HL-60 (cell line): Measurements from ENCODE around the gene PROB1.

ENCODE experiments used
- POLR2AphosphoS5 ChIP-seq: IDR thresholded peaks from 2 replicates; pipeline ENCODE4 v1.6.1; 2012; ENCODE audit warnings: low read depth
- TF ChIP-seq, protein P1 (sequence below): IDR thresholded peaks from one replicate; pipeline ENCODE4 v1.5.1; 2011; ENCODE audit warnings: low read length, control low read depth, inconsistent platforms; ENCODE audit not compliant: insufficient read depth

DNA sequence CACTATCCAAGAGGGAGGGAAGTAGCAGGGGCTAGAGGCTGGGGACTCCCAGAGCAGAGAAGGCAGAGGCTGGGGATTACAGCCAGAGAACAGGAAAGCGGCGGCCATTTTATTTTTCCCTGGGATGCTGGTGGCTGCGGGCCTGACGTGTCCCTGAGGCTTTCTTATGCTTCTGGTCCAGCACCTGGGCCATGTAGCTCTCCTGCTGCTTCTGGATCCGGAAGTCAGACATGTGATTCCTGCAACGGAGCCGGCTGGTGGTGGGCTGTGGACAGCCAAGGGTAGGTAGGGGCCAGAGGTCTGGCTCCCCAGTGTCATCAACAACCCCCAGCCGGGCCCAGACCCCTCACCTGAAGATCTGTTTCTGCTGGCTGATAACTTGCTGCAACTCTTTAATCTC is 1.8 kb upstream of the PROB1 start:
- TF ChIP-seq, protein P1, sequence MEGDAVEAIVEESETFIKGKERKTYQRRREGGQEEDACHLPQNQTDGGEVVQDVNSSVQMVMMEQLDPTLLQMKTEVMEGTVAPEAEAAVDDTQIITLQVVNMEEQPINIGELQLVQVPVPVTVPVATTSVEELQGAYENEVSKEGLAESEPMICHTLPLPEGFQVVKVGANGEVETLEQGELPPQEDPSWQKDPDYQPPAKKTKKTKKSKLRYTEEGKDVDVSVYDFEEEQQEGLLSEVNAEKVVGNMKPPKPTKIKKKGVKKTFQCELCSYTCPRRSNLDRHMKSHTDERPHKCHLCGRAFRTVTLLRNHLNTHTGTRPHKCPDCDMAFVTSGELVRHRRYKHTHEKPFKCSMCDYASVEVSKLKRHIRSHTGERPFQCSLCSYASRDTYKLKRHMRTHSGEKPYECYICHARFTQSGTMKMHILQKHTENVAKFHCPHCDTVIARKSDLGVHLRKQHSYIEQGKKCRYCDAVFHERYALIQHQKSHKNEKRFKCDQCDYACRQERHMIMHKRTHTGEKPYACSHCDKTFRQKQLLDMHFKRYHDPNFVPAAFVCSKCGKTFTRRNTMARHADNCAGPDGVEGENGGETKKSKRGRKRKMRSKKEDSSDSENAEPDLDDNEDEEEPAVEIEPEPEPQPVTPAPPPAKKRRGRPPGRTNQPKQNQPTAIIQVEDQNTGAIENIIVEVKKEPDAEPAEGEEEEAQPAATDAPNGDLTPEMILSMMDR, result no peak
- no peak for TF ChIP-seq POLR2AphosphoS5
